Neutrophil (primary cell): ENCODE results near the gene PASK.

Experiments
- H3K27ac ChIP-seq: fragments of 200-600 bp; sonication (generic); 2 replicates; pipeline ENCODE4 v1.5.1; 2016; ENCODE audit warnings: mild to moderate bottlenecking, moderate library complexity
- H3K27me3 ChIP-seq: fragments of 200-600 bp; sonication (generic); 2 replicates; pipeline ENCODE4 v1.6.0; 2016; ENCODE audit warnings: mild to moderate bottlenecking
- H3K36me3 ChIP-seq: fragments of 200-600 bp; sonication (generic); 2 replicates; pipeline ENCODE4 v1.5.1; 2017
- H3K4me1 ChIP-seq, 2 experiments: fragments of 200-600 bp in 1 of 2; sonication (generic) in 1 of 2; 1 replicate in 1 of 2; 2 replicates in 1 of 2; pipeline versions ENCODE4 v1.5.1 to v1.6.1; 2013 to 2016; ENCODE audit warnings: low read depth in 1 of 2, low read length in 1 of 2, mild to moderate bottlenecking in 1 of 2, moderate library complexity in 1 of 2; ENCODE audit not compliant: control insufficient read depth in 1 of 2, insufficient read depth in 1 of 2
- H3K4me3 ChIP-seq, 2 experiments: fragments of 200-600 bp in 1 of 2; sonication (generic) in 1 of 2; 1 replicate in 1 of 2; 2 replicates in 1 of 2; pipeline ENCODE4 v1.5.1; 2013 to 2016; ENCODE audit warnings: low read depth in 1 of 2, low read length in 1 of 2, mild to moderate bottlenecking in 1 of 2, moderate library complexity in 1 of 2
- H3K9me3 ChIP-seq: fragments of 200-600 bp; sonication (generic); 2 replicates; pipeline ENCODE4 v1.5.1; 2016
- CTCF ChIP-seq: fragments of 200-600 bp; sonication (generic); IDR thresholded peaks from 2 replicates; pipeline ENCODE4 v1.5.1; 2016; ENCODE audit warnings: antibody characterized with exemption

PASK gene

GRCh38 chr2:241151934-241152660 lies 2.8 kb upstream of the PASK start:
- H3K4me3 ChIP-seq = no peak overlapping the region
- TF ChIP-seq CTCF = no peak
- peaks cover 11% of the 10 kb centered on the region for H3K27me3 ChIP-seq
- H3K4me1 ChIP-seq = peaks cover 19 to 21% of the 10 kb centered on the region in 2 experiments
- no peaks in the 10 kb centered on the region for H3K9me3 ChIP-seq
- H3K27ac ChIP-seq = no peak overlapping the region
- H3K36me3 ChIP-seq = peaks cover 20% of the 10 kb centered on the region

- no peaks in the 10 kb centered on the region for H3K9me3 ChIP-seq
- peaks cover 11% of the 10 kb centered on the region for H3K27me3 ChIP-seq
- H3K4me1 ChIP-seq = peaks cover 17 to 19% of the 10 kb centered on the region in 2 experiments
- no peak for TF ChIP-seq CTCF
- H3K27ac ChIP-seq = peak overlapping the region; percentile 62
- peaks cover 20% of the 10 kb centered on the region for H3K36me3 ChIP-seq
- H3K4me3 ChIP-seq = peak overlapping the region; percentile 75 to 94
These were observed 1.6 kb upstream of the PASK start for GRCh38 chr2:241150660-241151530.

- Histone ChIP-seq H3K9me3 (no peaks in the 10 kb centered on the region), H3K27me3 (peaks cover 11% of the 10 kb centered on the region), H3K4me3 (peak within 1 kb of the TSS; percentile 75 to 94), H3K4me1 (peaks cover 17 to 19% of the 10 kb centered on the region in 2 experiments), H3K27ac (peak within 1 kb of the TSS; percentile 62), H3K36me3 (peaks cover 16% of the 10 kb centered on the region)
- peak; percentile 51 for TF ChIP-seq CTCF
These were observed 820 bp upstream of the PASK start, which contains the start of gene PPP1R7 for GRCh38 chr2:241149925-241150659. TSS of gene PPP1R7 (plus strand) at chr2:241150467. CDS start at chr2:241150496, 29 bp downstream.

GRCh38 chr2:241149675-241149924 lies 328 bp upstream of the PASK start:
- Histone ChIP-seq H3K27ac (peak overlapping the region; percentile 62), H3K4me1 (peaks cover 17 to 19% of the 10 kb centered on the region in 2 experiments), H3K36me3 (peaks cover 11% of the 10 kb centered on the region), H3K27me3 (peaks cover 11% of the 10 kb centered on the region), H3K9me3 (no peaks in the 10 kb centered on the region), H3K4me3 (peak overlapping the region; percentile 75 to 94)
- no peak for TF ChIP-seq CTCF

GRCh38 chr2:241148239-241148638 lies 1.0 kb downstream of the PASK start:
- Histone ChIP-seq H3K36me3 (peaks cover 5% of the 10 kb centered on the region), H3K27ac (no peak overlapping the region), H3K4me1 (peaks cover 17 to 19% of the 10 kb centered on the region in 2 experiments), H3K27me3 (peaks cover 11% of the 10 kb centered on the region), H3K4me3 (peak overlapping the region; percentile 75 to 94), H3K9me3 (no peaks in the 10 kb centered on the region)
- TF ChIP-seq CTCF = no peak
